GM21737 (cell line): ENCODE data around the gene CTNNA1.

Experiments
- ATAC-seq: cut with Tn5 transposase; IDR thresholded peaks from one replicate; pipeline ENCODE4 v1.9.1; 2021; ENCODE audit warnings: mild to moderate bottlenecking, moderate library complexity; ENCODE audit not compliant: unreplicated experiment

The CTNNA1 gene

GRCh38 chr5:138844812-138845513 lies 91.7 kb downstream of the CTNNA1 start:
- no peak for ATAC-seq

- no peak for ATAC-seq
Observed at GRCh38 chr5:138849439-138849838, 96.2 kb downstream of the CTNNA1 start.

- ATAC-seq, result no peak
Observed at GRCh38 chr5:138849882-138850281, 96.7 kb downstream of the CTNNA1 start.

- ATAC-seq, result no peak
Observed at GRCh38 chr5:138850865-138851435, 97.7 kb downstream of the CTNNA1 start.

- no peak for ATAC-seq
Observed at GRCh38 chr5:138853132-138853531, 99.9 kb downstream of the CTNNA1 start.

GRCh38 chr5:138867011-138867410 lies 113.8 kb downstream of the CTNNA1 start:
- no peak for ATAC-seq

GRCh38 chr5:138869038-138869437 lies 115.8 kb downstream of the CTNNA1 start:
- no peak for ATAC-seq

- no peak for ATAC-seq
Observed at GRCh38 chr5:138869763-138870500, 116.7 kb downstream of the CTNNA1 start.

GRCh38 chr5:138870611-138871010 lies 117.4 kb downstream of the CTNNA1 start:
- no peak for ATAC-seq

- ATAC-seq, result no peak
Observed at GRCh38 chr5:138872841-138873465, 119.7 kb downstream of the CTNNA1 start.

GRCh38 chr5:138873466-138874221 lies 120.4 kb downstream of the CTNNA1 start:
- no peak for ATAC-seq

- no peak for ATAC-seq
Observed at GRCh38 chr5:138874241-138874640, 121.0 kb downstream of the CTNNA1 start.

- no peak for ATAC-seq
Observed at GRCh38 chr5:138874771-138875551, 121.7 kb downstream of the CTNNA1 start, which contains the start of gene LRRTM2. Gene LRRTM2 (minus strand): TSS chr5:138875335. CDS start chr5:138874911, 424 bp downstream.

- ATAC-seq, result no peak
Observed at GRCh38 chr5:138875552-138875875, 122.3 kb downstream of the CTNNA1 start.

GRCh38 chr5:138875946-138876345 lies 122.7 kb downstream of the CTNNA1 start:
- no peak for ATAC-seq

- no peak for ATAC-seq
Observed at GRCh38 chr5:138876811-138877210, 123.6 kb downstream of the CTNNA1 start.

- no peak for ATAC-seq
Observed at GRCh38 chr5:138878437-138879235, 125.4 kb downstream of the CTNNA1 start.

- ATAC-seq, result no peak
Observed at GRCh38 chr5:138883211-138883610, 130.0 kb downstream of the CTNNA1 start.

GRCh38 chr5:138884094-138884493 lies 130.9 kb downstream of the CTNNA1 start:
- ATAC-seq, result no peak
